IMR-90 (cell line): ENCODE results near the gene UMOD.

Experiments used
- BHLHE40 ChIP-seq: fragments of 150-350 bp; IDR thresholded peaks from 2 replicates; pipeline ENCODE4 v1.6.1; 2016; ENCODE audit warnings: mild to moderate bottlenecking, low read depth, low read length
- CEBPB ChIP-seq: IDR thresholded peaks from 2 replicates; pipeline ENCODE4 v1.6.1; 2012; ENCODE audit warnings: low read depth, low read length, improper control_type of control experiment
- MAFK ChIP-seq: IDR thresholded peaks from 2 replicates; pipeline ENCODE4 v1.6.1; 2012; ENCODE audit warnings: low read depth, low read length, improper control_type of control experiment
- MAZ ChIP-seq: IDR thresholded peaks from 2 replicates; pipeline ENCODE4 v1.6.1; 2012; ENCODE audit warnings: low read depth, mild to moderate bottlenecking, low read length, improper control_type of control experiment, moderate library complexity, borderline replicate concordance
- MXI1 ChIP-seq: IDR thresholded peaks from 2 replicates; pipeline ENCODE4 v1.6.1; 2012; ENCODE audit warnings: low read depth, mild to moderate bottlenecking, low read length, moderate library complexity, borderline replicate concordance
- NFE2L2 ChIP-seq: fragments of 150-350 bp; IDR thresholded peaks from 2 replicates; pipeline ENCODE4 v1.6.1; 2016; ENCODE audit warnings: low read depth, mild to moderate bottlenecking, low read length
- POLR2A ChIP-seq: IDR thresholded peaks from 2 replicates; pipeline ENCODE4 v1.6.1; 2012; ENCODE audit warnings: mild to moderate bottlenecking, low read depth, low read length
- RAD21 ChIP-seq: IDR thresholded peaks from 2 replicates; pipeline ENCODE4 v1.6.1; 2012; ENCODE audit warnings: low read length, improper control_type of control experiment
- SMC3 ChIP-seq: fragments of 150-350 bp; IDR thresholded peaks from 2 replicates; pipeline ENCODE4 v1.6.1; 2016; ENCODE audit warnings: low read depth, mild to moderate bottlenecking, antibody characterized with exemption, low read length, moderate library complexity
- TF ChIP-seq, protein P1 (sequence below): conservative IDR thresholded peaks from 2 replicates; pipeline ENCODE4 v1.5.1; 2012; ENCODE audit warnings: mild to moderate bottlenecking, low read depth, low read length, improper control_type of control experiment
- TF ChIP-seq, protein P2 (sequence below): fragments of 150-350 bp; IDR thresholded peaks from 2 replicates; pipeline ENCODE4 v1.6.1; 2016; ENCODE audit warnings: low read depth, mild to moderate bottlenecking, low read length, moderate library complexity, borderline replicate concordance

DNA sequence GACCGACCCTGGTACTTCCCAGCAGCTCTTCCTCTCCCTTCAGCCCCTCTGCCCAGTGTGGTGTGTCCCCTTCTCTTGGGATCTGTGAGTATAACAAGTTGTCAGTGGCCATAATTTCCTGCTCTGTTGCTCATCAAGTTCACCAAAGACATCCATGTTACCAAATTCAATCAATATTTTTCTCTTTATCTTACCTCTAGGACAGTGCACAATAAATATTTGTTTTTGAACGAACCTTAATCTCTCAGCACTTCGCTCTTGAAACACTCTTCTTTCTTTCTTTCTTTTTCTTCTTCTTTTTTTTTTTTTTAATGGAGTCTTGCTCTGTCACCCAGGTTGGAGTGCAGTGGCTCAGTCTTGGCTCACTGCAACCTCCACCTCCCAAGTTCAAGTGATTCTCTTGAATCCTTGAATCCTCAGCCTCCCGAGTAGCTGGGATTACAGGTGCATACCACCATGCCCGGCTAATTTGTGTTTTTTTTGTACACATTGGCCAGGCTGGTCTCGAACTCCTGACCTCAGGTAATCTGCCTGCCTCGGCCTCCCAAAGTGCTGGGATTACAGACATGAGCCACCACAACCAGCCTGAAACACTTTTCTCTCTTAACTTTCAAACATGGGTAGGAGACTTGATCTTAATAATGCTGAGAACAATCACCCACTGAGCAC, 2.7 kb upstream of the UMOD start:
- TF ChIP-seq, protein P1, sequence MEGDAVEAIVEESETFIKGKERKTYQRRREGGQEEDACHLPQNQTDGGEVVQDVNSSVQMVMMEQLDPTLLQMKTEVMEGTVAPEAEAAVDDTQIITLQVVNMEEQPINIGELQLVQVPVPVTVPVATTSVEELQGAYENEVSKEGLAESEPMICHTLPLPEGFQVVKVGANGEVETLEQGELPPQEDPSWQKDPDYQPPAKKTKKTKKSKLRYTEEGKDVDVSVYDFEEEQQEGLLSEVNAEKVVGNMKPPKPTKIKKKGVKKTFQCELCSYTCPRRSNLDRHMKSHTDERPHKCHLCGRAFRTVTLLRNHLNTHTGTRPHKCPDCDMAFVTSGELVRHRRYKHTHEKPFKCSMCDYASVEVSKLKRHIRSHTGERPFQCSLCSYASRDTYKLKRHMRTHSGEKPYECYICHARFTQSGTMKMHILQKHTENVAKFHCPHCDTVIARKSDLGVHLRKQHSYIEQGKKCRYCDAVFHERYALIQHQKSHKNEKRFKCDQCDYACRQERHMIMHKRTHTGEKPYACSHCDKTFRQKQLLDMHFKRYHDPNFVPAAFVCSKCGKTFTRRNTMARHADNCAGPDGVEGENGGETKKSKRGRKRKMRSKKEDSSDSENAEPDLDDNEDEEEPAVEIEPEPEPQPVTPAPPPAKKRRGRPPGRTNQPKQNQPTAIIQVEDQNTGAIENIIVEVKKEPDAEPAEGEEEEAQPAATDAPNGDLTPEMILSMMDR = no peak
- TF ChIP-seq CEBPB (no peak), NFE2L2 (no peak), POLR2A (no peak), BHLHE40 (no peak), MAFK (no peak), SMC3 (no peak), MXI1 (no peak), RAD21 (no peak), MAZ (no peak)
- TF ChIP-seq, protein P2, sequence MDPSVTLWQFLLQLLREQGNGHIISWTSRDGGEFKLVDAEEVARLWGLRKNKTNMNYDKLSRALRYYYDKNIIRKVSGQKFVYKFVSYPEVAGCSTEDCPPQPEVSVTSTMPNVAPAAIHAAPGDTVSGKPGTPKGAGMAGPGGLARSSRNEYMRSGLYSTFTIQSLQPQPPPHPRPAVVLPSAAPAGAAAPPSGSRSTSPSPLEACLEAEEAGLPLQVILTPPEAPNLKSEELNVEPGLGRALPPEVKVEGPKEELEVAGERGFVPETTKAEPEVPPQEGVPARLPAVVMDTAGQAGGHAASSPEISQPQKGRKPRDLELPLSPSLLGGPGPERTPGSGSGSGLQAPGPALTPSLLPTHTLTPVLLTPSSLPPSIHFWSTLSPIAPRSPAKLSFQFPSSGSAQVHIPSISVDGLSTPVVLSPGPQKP = no peak
